ENCODE data around the gene FBRSL1.

The FBRSL1 gene

DNA sequence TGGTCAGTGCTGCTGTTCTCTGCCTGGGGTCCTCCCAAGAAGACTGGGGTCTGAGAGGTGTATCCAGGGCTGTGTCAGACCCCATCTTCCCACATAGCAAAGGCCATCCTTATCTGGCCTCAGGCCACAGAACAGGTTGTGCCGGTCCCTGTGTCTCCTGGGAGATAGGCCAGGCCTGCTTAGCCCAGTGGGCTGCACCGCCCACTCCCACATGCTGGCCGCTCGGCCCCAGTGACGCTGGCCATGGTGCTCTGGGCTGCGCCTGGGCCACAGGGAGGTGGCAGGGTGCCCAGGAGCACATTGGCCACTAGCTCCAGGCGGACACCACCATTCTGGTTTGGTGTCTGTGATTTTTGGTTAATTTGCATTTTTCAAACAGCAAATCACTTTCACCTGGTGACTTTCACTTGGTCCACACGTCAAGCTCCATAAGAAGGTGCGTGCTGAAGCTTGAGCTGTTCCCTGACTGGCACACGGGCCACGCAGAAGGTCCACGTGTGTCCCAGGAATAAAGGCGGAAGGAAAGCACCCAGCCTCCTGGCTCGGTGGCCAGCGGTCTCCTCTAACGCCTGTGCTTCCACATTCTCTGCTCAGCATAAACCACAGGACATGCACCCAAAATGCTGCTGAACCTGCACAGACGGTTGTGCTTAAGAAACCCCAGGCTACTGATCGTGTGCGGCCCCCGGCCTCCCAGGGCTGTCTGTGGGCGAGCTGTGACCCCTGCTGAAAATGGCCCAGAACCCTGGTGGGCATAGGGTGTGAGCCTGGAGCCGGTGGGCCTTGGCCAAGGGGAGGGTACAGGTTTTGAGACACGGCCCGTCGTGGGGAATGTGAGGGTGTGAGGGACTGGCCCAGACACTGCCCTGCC is 4.6 kb downstream of the FBRSL1 start:
- H3K4me3 ChIP-seq (ENCODE audit: low read depth, low read length), result no peak overlapping the region

DNA sequence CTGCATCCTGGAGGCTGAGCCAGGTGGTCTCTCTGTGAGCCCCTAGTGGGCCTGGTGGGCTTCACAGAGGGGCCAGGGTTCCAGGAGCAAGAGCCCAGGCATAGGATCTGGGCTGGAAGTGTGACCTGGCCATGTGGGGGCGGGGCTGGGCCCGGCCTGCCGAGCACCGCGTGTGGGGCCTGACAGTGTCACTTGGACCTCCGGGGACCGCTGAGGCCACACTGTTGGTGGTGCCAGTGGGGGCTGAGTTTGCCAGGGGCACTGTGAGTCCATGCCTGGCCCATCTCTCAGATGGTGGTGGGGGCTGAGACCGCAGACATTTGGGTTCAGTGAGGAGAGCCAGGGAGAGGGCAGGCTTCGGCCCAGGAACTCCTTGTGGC is 5.2 kb downstream of the FBRSL1 start:
- no peak overlapping the region for H3K4me3 ChIP-seq (ENCODE audit: low read depth, low read length)
- TF ChIP-seq, protein P1, sequence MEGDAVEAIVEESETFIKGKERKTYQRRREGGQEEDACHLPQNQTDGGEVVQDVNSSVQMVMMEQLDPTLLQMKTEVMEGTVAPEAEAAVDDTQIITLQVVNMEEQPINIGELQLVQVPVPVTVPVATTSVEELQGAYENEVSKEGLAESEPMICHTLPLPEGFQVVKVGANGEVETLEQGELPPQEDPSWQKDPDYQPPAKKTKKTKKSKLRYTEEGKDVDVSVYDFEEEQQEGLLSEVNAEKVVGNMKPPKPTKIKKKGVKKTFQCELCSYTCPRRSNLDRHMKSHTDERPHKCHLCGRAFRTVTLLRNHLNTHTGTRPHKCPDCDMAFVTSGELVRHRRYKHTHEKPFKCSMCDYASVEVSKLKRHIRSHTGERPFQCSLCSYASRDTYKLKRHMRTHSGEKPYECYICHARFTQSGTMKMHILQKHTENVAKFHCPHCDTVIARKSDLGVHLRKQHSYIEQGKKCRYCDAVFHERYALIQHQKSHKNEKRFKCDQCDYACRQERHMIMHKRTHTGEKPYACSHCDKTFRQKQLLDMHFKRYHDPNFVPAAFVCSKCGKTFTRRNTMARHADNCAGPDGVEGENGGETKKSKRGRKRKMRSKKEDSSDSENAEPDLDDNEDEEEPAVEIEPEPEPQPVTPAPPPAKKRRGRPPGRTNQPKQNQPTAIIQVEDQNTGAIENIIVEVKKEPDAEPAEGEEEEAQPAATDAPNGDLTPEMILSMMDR (IDR thresholded peaks at IDR 0.05; ENCODE audit: borderline replicate concordance, insufficient read depth, low read depth, low read length), result no peak

More for the DNA sequence above, 4.6 kb downstream of the FBRSL1 start:
- TF ChIP-seq, protein P1 (IDR thresholded peaks at IDR 0.05; ENCODE audit: borderline replicate concordance, insufficient read depth, low read depth, low read length), result no peak

DNA sequence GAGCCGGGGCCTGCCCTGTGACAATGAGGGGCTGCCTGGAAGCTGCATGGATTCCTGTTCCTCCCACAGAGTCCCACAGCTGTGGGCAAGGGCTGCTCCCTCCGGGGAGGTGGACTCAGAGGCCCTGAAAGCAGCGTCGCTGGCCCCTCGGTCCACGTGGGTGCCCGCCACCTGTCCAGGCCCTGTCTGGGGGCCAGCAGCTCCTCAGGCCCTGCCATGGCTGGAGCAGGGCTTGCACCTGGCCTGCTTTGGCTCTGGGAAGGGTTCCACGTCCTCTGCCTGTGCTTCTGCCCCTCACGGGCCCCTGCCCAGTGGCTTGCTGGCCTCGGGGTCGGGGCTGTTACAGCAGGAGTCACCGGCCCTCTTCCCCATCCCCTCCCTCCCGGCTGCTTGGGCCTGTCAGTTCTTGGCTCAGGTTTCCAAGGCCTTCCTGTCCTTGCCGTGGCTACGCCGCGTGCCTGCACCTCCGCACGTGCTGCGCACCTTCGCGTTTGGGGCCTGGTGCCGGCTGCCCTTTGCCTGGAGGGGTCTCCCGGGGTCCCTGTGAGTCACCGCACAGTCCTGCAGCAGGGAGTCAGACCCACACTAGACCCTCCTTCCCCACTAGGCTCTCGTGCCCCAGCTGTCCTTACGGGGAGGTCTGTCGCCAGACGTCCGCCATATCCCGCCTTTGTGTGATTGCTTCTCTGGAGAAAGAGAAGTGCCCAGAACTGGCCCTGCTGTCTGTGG is 5.8 kb downstream of the FBRSL1 start:
- H3K4me3 ChIP-seq (ENCODE audit: low read depth, low read length), result no peak overlapping the region
- TF ChIP-seq, protein P1 (IDR thresholded peaks at IDR 0.05; ENCODE audit: borderline replicate concordance, insufficient read depth, low read depth, low read length), result no peak

DNA sequence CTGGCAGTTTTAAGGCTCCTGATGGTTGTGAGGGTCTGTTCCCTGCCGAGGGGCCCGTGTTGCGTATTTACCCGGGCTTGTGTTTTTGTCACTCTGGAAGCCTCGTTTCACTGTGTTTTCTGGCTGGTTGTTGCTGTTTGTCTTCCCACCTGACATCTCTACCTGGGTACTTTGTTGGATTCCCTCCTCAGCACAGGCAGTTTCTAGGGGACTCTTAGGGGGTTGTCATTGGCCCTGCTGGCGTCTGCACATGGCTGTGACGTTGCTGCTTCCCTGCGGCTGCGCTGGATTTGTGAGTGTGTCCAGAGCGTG is 6.4 kb downstream of the FBRSL1 start:
- H3K4me3 ChIP-seq (ENCODE audit: low read depth, low read length), result no peak overlapping the region
- TF ChIP-seq, protein P1 (IDR thresholded peaks at IDR 0.05; ENCODE audit: borderline replicate concordance, insufficient read depth, low read depth, low read length), result no peak

DNA sequence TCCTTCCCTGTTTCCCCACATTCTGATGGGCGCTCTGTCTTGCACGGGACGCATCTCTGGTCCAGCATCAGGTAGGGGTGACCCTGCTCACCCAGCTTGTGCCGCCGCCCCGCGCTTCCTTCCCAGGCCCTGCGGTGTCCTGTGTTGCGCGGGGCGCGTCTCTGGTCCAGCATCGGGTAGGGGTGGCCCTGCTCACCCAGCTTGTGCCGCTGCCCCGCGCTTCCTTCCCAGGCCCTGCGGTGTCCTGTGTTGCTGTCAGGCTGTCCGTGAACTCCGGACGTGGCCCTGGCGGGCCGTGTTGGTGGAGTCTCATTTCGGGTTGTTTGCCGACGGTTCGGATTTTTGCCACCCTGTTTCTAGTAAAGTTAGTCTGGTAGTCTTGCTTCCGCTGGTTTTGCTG is 6.8 kb downstream of the FBRSL1 start:
- TF ChIP-seq, protein P1 (IDR thresholded peaks at IDR 0.05; ENCODE audit: borderline replicate concordance, insufficient read depth, low read depth, low read length), result no peak
- no peak overlapping the region for H3K4me3 ChIP-seq (ENCODE audit: low read depth, low read length)

DNA sequence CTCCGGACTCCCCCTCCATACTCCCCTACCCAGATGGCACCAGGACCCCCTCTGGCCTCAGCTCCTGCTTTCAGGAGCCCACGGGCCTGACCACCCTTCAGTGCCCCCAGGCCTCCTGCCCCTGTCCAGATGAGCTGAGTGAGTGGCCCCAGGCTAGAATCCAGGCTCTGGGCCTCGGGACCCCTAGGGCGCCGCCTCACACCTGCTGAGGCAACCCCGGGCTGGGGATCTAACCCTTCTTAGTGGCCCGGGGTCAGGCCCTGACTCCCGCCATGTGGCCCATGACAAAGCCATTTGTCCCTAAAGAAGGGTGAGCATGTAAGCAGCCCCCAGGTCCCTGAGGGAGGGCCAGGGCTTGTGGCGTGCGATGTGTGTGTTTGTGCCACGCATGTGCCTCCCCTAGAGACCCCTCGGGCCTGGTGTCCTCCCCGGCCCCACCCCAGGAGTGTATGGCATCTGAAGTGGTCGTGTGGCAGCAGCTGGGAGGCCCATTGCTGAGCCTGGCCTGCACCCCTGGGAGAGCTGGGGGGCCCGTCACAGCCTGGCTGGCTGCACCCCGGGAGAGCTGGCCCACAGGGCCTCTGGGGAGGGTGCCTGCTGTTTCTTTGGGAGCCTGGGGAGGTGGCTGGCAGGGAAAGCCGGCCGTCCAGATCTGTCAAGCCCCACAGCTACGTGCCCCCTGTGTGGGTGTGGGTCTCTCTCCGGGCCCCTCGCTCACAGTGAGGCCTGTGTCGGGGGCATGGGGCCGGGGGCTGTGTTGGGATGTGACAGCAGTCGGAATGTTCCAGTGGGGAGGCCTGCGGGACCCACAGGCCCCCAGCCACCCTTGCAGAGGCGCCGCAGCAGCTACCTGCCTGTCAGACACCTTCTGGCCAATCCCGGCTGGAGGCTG is 7.8 kb downstream of the FBRSL1 start:
- no peak overlapping the region for H3K4me3 ChIP-seq (ENCODE audit: low read depth, low read length)

More for the DNA sequence above, 7.8 kb downstream of the FBRSL1 start:
- TF ChIP-seq, protein P1 (IDR thresholded peaks at IDR 0.05; ENCODE audit: borderline replicate concordance, insufficient read depth, low read depth, low read length), result no peak

Data from GM12875 (cell line).